ENCODE data around the gene SMIM38. TPM values are rescaled to one million over a fixed set of nuclear protein-coding genes. Genes with fewer than 3 reads are reported as not detected.

The SMIM38 gene
- polyA plus RNA-seq, 3 donors, result 0.53 to 2.0 (median 0.86) TPM

DNA sequence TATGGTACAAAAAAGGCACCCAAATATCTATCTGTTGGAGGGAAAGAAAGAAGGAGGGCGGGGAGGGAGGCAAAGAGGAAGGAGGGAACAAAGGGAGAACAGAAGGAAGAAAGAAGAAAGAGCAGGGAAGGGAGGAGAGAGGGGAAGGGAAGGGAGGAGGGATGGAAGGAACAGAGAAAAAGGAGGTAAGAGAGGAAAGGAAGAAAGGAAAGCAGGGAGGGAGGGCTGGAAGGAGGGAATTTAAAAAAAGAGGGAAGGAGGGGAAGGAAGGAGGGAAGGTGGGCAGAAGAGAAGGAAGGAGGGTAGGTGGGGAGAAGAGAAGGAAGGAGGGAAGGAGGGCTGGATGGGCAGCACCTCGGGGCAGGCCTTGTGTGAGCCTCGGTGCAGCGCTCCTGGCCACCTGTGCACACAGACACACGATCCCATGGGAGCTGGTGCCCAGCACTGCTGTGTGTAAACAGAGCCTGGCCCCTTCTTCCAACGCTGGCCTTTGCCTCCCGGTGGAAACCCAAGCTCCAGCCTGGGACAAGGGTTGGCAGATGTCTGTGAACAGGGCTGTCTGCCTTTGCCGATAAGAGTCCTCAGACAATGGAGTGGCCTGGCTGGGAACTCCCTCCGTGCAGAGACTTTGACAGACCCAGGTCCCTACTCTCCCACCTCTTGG, 23.2 kb downstream of the SMIM38 start:
- DNase-seq, result no peak

DNA sequence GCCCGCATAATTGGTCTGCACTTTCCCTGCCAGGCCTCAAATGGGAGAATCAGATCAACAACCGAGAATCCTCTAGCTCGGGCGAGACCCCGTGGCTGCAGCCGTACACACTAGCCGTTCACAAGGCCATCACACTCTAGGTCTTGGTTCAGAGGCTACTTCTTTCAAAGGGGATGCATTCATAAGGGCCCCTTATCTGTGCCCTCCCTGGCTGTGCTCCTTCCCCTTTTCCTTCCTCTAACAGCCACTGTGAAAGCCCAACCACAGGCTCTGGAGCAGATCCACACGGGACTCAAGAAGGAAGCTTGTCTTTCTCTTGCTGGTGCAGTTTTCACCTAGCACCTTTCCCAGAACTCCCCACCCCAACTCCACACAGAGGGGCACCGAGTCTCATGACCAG, 24.5 kb downstream of the SMIM38 start:
- DNase-seq, result no peak

GRCh38 chr11:69180726-69181125, 25.0 kb downstream of the SMIM38 start:
- no peak for DNase-seq

DNA sequence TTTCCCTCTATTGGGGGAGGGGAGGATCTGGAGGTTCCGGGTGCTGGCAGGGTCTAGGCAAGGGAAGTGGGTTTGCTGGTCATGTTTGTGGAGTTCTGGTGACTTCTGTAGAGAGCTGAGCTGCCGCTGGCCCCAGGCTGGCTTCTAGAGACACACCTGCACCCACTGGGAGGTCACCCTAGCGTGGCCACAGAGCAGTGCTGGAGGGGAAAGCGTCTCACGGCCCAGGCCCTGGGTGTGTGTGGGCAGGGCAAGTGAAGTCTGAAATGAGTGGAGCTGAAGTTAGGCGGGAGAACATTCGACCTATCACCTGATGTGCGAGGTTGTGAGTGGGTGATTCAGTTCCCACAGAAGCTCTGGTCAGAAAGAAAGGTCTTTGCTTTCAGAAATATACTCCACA, 27.9 kb downstream of the SMIM38 start:
- no peak for DNase-seq

DNA sequence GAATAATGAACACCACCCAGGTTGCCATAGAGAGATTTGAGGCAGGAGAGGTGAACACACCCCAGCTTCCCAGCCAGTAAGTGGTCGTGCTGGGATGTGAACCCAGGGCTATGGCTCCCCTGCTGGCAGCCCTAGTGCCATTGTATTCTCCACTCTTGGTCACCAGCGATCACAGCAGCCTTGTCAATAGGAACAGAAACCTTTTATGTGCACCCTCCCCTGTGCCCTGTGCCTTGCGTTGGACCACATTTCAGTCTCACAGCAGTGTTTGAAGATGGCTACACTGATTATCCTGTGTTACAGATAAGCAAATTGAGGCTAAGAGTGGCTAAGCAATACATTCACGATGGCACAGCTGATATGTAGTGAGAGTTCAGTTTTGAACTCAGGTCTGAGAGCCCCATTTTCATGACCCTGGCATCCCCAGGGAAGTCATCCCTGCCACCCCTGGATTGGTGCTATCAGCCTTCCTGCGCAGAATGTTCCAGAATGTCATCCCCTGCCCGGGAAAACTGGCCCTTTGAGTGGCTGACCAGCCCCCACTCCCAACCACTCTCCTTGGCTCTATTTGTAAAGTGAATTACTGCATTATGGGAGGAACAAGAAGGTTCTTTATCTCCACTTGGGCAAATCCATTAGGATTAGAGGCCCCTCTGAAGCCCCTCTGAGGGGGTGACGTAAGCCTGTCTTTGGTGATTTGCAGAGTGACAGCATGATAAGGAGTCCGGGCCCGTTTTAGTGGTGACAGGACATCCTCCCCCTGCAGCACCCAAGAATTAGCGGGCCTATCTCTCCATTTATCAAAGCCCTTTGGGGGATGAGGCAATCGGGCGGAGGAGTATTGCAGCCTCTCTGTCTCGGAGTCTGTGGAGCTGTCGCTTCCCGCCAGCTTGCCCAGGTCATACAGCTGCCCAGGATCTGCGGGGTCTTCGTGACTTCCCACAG, 30.9 kb downstream of the SMIM38 start:
- DNase-seq, result no peak

DNA sequence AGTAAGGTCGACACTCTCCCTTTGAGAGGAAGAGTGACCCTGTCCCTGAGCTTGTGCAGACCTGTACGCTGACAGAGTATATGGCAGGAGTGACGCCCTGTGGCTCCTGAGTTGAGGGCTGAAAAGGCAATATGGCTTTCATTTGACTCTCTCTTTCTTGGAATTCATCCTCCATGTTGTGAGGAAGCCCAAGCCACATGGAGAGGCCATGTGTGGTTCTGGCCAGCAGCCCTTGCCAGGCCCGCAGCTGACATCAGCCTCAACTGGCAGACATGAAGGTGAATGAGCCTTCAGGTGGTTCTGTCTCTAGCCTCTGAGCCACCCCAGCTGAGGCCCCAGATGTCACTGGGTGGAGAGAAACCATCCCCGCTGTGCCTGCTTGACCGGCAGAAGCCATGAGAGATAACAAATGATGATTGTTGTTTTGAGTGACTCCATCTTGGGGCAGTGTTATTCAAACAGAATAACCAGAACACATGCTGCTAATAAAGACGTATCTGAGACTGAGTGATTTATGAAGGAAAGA, 31.9 kb downstream of the SMIM38 start:
- no peak for DNase-seq

- DNase-seq, result no peak
Measured at GRCh38 chr11:69189059-69189458, 33.3 kb downstream of the SMIM38 start.

GRCh38 chr11:69190796-69191536, 35.2 kb downstream of the SMIM38 start:
- DNase-seq, result no peak

GRCh38 chr11:69192301-69192721, 36.6 kb downstream of the SMIM38 start:
- peak; percentile 39 for DNase-seq

DNA sequence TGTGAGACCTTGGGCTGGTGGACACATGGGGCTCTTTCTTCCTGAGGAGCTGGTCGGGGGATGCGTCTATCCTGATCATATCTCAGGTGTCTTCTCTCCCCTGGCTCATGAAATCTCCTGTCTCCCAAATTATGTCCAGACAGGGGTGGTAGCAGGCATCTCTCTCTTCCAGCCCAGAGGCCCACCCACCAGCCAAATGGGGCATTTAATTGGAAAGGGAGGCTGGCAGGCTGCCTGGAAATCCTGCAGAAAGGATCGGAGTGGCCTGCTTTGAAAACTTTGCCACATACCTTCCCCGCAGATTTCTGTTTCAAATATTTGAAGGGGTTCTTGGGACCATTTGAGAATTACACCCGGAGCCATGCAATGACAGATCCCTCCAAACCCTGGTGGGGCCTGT, 37.4 kb downstream of the SMIM38 start:
- DNase-seq, result no peak

DNA sequence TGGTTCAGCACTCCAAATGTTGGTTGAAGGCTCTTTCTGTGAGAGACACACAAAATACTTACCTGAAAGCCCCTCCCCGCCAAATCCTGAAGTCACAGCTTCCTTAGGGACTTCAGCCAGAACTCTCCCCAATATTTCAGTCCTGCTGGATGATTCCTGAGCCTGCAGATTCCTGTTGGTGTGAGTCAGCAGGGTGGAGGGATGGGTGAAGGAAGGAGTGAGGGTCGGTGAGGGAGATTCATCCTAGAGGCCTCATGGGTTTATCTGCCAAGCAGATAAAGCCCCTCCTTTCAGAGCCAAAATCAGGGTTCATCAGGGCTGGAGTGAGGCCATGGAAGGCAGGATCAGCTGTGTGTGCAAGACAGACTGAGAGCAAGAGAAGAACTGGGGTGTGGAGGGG, 37.9 kb downstream of the SMIM38 start:
- DNase-seq, result no peak

GRCh38 chr11:69194396-69194795, 38.7 kb downstream of the SMIM38 start:
- DNase-seq, result no peak

DNA sequence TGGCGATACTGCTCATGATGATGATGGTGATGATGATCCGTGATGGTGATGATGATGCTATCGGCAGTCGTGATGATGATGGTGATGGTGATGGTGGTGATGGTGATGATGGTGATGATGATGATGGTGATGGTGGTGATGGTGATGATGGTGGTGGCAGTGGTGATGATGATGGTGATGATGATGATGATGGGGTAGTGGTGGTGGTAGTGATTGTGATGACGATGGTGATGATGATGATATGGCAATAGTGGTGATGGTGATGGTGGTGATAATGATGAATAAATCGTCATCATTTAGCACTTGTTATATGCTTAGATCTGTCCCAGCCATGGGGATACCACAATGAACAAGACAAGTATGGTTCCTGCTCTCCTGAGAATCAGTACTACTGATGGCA, 39.2 kb downstream of the SMIM38 start:
- DNase-seq, result no peak

DNA sequence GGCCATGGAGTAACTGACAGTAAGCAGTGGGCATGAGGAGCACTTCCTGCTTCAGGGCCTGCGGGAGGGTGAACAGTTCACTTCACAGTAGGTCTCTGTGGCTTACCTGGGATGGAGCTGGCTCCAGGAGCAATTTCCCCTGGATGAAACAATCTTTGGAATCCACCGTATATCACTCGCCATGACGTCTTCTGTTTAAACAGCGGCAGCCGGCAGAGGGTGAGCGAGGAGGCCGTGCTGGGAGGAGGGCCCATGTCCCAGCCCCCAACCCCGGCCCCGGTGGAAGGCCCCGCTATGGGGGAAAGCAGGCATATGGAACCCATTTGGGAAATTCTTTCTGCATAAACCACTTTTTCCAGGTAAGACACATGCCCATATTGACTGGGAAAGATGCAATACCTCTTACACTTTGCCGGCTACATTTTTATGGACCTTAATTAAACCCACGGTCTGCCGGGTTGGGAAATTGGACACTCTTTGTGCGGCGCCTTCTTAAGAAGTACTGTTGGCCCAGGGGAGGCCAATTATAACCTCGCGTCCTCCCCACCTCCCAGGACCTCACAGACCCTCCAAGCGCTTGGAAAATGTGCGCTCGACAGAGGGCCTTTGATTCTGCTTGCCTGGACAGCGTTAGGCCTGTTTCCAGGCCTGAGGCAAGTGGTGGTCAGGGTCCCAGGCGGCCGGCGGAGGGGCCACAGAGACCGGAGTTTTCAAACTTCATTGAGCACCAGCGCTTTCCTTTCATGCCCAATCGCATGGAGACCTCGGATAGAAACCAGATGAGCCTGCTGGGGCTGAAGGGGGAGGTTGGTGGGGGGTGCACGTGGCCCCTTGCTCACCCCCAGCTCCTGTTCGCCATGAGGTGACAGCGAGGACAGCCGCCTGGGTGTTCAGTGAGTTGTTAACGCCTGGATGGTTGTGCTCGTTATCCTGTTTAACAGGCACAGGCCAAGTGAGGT, 40.4 kb downstream of the SMIM38 start:
- DNase-seq, result peak; percentile 66

DNA sequence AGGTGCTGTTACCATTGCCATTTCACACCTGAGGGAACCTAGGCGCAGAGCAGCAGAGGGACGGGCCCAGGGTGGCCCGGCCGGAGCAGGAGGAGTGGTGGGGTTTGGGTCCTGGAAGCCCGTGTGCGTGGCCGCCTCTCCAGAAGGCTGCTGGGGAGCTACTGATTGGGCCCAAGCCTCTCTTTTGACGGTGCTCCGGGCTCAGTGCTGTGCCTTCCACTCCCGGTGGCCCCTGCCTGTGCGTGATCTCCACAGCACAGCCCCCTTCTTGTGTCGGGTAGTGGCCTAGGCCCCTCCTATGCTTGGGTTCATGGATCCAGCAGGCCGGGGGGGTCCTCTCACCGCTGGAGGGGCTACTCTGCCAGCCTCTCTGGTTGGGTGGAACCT, 41.0 kb downstream of the SMIM38 start:
- DNase-seq, result no peak

DNA sequence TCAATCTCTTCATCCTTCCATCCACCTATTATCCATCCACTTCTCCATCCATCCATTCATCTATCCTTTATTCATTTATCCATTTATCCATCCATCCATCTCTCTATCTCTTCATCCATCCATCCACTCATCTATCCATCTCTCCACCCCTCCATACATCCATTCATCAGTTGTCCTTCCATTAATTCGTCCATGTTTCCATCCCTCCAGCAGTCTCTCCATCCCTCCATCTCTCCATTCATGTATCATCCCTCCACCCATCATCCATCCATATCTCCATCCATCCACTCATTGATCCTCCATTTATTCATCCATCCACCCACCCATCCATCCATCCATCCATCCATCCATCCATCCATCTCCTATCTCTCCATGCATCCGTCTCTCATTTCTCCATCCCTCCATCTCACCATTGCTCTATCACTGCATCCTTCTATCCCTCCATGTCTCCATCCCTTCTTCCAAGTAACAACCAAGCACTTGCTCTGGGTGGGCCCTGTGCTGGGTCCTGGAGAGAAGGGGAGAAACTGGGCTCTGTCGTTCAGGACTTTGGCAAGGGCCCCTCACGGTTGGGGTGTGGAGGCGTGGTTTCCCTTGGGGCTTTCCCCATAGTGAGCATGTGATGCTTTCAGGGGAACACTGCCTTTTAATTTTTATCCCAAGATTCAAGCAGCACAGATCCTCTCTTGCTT, 43.3 kb downstream of the SMIM38 start:
- no peak for DNase-seq

- no peak for DNase-seq
Measured at GRCh38 chr11:69199583-69200315, 44.0 kb downstream of the SMIM38 start.

DNA sequence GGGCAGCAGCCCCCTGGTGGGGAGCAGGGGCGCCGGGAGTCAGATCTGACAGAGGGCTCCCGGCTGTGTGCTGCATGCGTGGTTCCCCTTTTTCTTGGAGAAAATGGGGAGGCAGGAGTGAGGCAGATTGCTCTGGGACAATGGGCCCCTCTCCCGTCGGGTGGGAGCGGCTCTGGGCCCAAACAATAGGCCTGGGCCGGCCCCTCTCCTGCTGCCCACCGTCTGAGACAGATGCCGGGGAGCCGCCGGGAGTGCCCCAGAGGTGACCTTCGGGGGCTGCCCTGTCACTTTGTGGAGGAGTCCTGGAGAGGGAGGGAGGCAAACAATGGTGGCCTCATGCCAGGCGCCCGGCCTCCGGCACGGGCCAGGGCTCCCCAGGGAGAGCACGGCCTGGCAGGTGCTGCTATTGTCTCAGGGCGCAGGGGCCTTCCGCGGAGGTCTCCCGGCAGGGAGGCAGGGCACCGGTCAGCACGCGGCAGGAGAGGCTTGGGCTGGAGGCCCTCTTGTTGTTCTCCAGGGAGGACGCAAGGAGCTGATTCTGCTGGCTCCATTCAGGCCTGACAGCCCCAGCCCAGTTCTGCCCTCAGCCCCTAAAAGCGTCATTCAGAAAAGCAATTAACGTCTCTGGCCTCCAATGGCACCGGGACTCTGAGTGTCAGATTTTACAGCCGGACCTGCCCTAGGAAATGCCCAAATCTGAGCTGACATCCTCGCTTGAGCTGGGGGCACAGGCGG, 44.8 kb downstream of the SMIM38 start:
- DNase-seq, result peak; percentile 77

GRCh38 chr11:69201066-69201365, 45.3 kb downstream of the SMIM38 start:
- DNase-seq, result no peak

Data from renal pelvis (tissue), 4 donors.